ENCODE data around the gene NFIC.

Gene NFIC

DNA sequence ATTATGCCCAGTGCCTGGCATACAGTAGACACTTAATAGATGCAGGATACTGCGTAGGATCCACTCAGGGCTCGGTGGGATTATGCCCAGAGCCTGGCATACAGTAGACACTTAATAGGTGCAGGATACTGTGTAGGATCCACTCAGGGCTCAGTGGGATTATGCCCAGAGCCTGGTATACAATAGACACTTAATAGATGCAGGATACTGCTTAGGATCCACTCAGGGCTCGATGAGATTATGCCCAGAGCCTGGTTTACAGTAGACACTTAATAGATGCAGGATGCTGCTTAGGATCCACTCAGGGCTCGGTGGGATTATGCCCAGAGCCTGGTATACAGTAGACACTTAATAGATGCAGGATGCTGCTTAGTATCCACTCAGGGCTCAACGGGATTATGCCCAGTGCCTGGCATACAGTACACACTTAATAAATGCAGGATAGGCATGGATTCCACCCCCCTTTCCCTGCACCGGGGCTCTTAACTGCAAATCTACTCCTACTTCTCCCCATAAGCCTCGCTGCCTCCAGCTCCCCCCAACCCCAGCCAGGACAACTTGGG, 89.1 kb downstream of the NFIC start:
- DNase-seq = no peak

GRCh38 chr19:3455960-3456601, 89.7 kb downstream of the NFIC start:
- no peak for DNase-seq

GRCh38 chr19:3456925-3457527, 90.6 kb downstream of the NFIC start:
- DNase-seq = no peak

DNA sequence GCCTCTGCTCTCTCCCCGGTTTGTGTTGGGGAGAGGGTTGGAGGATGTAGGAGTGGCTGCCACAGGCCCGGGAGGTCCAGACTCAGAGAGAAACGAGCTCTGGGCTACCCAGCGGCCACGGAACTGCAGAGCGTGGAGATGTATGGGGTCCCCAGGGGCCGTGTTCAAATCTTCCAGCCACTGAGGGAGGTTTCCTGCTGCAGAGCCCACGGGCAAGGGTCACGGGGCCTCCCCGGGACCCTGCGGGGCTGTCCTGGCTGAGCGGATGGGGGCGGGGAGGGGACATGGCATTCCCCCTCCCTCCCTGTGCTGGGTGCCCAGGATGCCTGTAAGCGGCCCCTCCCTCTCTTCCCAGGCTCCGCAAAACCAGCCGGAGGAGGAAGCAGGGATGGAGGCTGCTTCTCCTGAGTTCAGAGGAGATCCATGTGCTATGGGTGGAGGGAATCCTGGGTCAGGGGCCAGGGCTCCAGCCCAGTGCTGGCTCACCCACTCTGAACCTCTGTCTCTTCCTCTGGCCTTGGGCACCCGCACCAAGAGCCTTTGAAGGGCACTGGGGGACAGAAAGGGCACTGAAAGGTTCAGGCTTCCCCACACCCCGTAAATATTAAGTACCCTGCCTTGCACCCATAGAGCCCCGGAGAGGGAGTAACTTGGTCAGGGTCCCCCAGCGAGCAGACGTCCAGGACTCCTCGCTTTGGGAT, 91.3 kb downstream of the NFIC start:
- no peak for DNase-seq

- no peak for DNase-seq
Observed at GRCh38 chr19:3458229-3459088, 92.1 kb downstream of the NFIC start.

DNA sequence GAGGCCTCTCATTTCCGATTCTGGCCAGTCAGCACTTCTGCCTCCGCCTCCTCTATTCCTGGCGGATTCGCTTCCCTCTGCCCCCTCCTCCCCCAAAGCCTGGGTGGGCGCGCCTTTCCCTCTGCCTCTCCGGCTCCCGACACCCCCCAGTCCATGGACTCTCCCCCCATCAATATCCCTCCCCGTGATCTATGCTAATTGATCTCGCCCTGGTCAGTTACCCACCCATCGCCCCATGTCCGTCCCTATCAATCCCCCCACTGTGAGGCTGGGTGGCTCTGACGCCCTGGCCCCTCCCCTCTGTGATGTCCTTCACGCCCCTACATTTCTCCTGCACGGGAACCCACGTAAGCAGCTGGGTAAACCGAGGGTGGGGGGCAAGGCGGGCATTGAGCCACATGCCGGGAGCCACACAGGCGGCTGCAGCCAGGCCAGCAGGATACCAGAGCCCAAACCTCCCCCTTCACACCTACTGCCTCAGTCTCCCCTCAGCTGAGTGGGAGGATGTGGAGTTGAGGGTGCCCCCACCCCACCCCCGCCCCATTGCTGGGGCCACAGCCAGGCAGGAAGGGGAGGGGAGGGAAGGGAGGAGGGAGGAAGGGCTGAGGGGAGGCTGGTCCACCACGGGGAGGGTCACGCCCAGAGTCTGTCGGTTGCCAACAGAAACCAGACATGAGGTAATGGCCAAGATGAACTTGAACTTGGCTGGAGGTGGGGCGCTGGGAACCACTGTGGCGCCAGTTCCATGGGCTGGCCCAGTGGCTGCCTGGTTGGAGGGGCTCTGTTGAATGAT, 92.9 kb downstream of the NFIC start:
- DNase-seq = no peak

DNA sequence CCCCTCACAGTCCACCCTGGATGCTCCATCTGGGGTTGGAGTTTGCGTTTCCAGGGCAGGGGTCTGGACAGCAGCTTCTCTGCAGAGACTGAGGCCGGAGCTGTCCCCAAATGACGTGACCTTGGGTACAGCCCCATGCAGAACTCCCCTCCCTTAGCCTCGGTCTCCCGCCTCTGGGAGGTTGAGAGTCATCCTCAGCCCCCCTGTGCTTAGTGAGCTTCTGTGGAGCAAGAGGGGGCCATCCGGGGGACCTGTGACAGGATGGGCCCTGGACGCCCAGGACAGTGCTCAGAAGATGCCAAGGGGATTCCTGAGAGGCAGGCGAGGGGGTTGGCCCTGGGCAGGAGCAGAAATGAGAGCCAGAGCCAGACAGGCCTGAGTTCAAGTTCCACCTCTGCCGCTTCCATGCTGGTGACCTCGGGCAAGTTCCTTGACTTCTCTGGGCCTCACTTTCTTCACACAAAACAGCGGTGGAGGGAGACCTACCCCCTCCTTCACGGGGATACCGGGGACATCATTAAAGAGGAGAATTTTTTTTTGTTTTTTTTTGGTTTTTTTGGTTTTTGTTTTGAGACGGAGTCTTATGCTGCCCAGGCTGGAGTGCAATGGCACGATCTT, 93.7 kb downstream of the NFIC start:
- DNase-seq = no peak

- DNase-seq = no peak
Observed at GRCh38 chr19:3462991-3463713, 96.8 kb downstream of the NFIC start.

GRCh38 chr19:3463714-3464586, 97.6 kb downstream of the NFIC start:
- no peak for DNase-seq

DNA sequence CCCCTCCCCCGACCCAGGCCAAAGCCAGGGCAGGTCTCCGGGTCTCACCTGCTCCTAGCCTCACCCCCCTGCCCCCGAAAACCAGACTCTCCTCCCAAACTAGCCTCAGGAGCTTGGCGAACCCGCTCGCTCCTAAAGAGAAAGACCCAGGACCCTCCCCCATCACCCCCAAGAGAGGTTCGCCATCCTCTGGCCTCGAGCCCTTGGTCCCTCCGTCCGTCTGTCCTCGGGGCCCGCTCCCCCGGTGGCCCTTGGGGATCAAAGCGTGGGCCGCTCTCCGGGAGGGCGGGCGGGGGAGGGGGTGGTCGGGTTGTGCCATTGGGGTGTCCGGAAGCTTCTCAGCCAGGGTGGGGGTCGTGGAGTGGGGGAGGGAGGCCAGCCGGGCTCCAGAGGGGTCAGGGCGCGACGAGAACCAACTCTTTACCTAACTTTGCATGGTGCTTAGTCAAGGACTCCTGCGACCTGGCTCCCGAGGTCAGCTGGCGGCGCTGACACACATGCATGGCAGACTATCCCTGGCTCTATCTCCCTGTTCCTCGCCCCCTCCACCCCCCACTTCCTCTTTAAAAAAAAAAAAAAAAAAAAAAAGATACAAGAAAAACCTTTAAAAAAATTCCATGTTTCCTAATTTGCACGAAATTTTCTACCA, 98.3 kb downstream of the NFIC start:
- DNase-seq = no peak

- no peak for DNase-seq
Observed at GRCh38 chr19:3465552-3465951, 99.2 kb downstream of the NFIC start.

DNA sequence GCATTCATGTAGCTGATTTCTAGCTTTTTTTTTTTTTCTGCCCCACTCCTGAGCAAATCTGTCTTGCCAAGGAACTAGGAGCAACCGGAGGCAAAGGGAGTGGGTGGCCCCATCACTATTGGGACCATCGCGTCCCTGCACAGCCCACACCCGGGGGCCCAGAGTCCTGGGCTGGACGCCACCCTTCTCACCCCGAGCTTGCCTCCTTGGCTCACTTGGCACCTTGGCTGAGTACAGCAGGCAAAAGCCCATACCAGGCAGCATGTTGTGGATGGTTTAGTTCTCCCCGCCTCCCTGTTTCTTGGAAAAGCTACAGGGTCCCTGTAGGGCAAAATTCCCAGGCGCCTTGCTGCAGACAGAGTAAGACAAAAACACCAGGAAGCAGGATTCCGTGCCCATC, 100.3 kb downstream of the NFIC start:
- DNase-seq = no peak

- DNase-seq = no peak
Observed at GRCh38 chr19:3467437-3468198, 101.2 kb downstream of the NFIC start.

GRCh38 chr19:3468211-3468610, 101.8 kb downstream of the NFIC start:
- no peak for DNase-seq

- no peak for DNase-seq
Observed at GRCh38 chr19:3469638-3470499, 103.5 kb downstream of the NFIC start.

- DNase-seq = no peak
Observed at GRCh38 chr19:3470500-3471128, 104.2 kb downstream of the NFIC start.
